NT2/D1 (cell line): ENCODE results near the gene TMEM242.

ENCODE experiments used
- DNase-seq: peaks from one replicate; pipeline ENCODE4 v3.0.0-alpha.2; 2011; ENCODE audit warnings: low read depth, low spot score
- H3K27me3 ChIP-seq: 2 replicates; pipeline ENCODE4 v1.6.0; 2011; ENCODE audit warnings: mild to moderate bottlenecking; ENCODE audit not compliant: insufficient read length, insufficient read depth
- H3K36me3 ChIP-seq: 2 replicates; pipeline ENCODE4 v1.6.1; 2011; ENCODE audit warnings: mild to moderate bottlenecking, low read length, mixed read lengths; ENCODE audit not compliant: insufficient read depth, insufficient read length
- H3K4me1 ChIP-seq: 2 replicates; pipeline ENCODE4 v1.5.1; 2011; ENCODE audit not compliant: insufficient read depth, insufficient read length
- H3K4me3 ChIP-seq: 2 replicates; pipeline ENCODE4 v1.5.1; 2011; ENCODE audit warnings: low read depth; ENCODE audit not compliant: insufficient read length
- H3K9ac ChIP-seq: 2 replicates; pipeline ENCODE4 v1.6.0; 2011; ENCODE audit warnings: low read depth; ENCODE audit not compliant: insufficient read length
- H3K9me3 ChIP-seq: 2 replicates; pipeline ENCODE4 v1.5.1; 2011; ENCODE audit warnings: mild to moderate bottlenecking, low read length; ENCODE audit not compliant: insufficient read depth
- SUZ12 ChIP-seq: IDR thresholded peaks from 2 replicates; pipeline ENCODE4 v1.6.1; 2011; ENCODE audit not compliant: insufficient read length, insufficient read depth; ENCODE audit errors: extremely low read depth
- YY1 ChIP-seq: IDR thresholded peaks from 2 replicates; pipeline ENCODE4 v1.6.1; 2011; ENCODE audit not compliant: insufficient read length, insufficient read depth
- ZNF274 ChIP-seq: IDR thresholded peaks from 2 replicates; pipeline ENCODE4 v1.6.1; 2011; ENCODE audit warnings: mild to moderate bottlenecking, low read depth, low read length

The TMEM242 gene

DNA sequence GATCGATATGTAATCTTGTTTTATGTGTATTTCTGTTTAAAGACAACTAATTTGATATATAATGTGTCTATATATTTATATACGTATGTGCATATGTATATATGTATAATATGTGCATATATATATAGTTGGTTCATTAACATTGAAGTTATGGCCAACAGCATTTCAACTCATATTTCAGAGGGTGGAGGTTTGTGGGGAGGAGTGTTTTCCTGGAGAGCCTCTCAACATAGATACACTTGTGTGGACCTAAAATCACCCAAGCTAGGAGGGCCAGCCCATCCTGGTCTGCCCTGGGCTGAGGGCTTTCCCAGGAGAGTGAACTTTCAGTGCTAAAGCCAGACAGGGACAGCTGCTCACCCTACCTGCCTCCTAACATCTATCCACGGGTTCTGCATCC, 68.8 kb downstream of the TMEM242 start:
- Histone ChIP-seq H3K4me1 (no peaks in the 10 kb centered on the region), H3K9ac (no peak overlapping the region), H3K4me3 (no peak overlapping the region), H3K9me3 (no peaks in the 10 kb centered on the region), H3K27me3 (no peaks in the 10 kb centered on the region), H3K36me3 (no peaks in the 10 kb centered on the region)
- DNase-seq = no peak
- TF ChIP-seq ZNF274 (no peak), SUZ12 (no peak), YY1 (no peak)

- Histone ChIP-seq H3K9ac (no peak overlapping the region), H3K4me3 (no peak overlapping the region), H3K27me3 (no peaks in the 10 kb centered on the region), H3K9me3 (no peaks in the 10 kb centered on the region), H3K4me1 (no peaks in the 10 kb centered on the region), H3K36me3 (no peaks in the 10 kb centered on the region)
- DNase-seq = no peak
- TF ChIP-seq ZNF274 (no peak), YY1 (no peak), SUZ12 (no peak)
These were observed 69.6 kb downstream of the TMEM242 start for GRCh38 chr6:157253699-157254098.

- Histone ChIP-seq H3K4me3 (no peak overlapping the region), H3K9ac (no peak overlapping the region), H3K9me3 (no peaks in the 10 kb centered on the region), H3K36me3 (no peaks in the 10 kb centered on the region), H3K27me3 (no peaks in the 10 kb centered on the region), H3K4me1 (no peaks in the 10 kb centered on the region)
- TF ChIP-seq ZNF274 = no peak
- TF ChIP-seq YY1 = no peak
- no peak for TF ChIP-seq SUZ12
- DNase-seq = no peak
These were observed 70.3 kb downstream of the TMEM242 start for GRCh38 chr6:157253017-157253416.

DNA sequence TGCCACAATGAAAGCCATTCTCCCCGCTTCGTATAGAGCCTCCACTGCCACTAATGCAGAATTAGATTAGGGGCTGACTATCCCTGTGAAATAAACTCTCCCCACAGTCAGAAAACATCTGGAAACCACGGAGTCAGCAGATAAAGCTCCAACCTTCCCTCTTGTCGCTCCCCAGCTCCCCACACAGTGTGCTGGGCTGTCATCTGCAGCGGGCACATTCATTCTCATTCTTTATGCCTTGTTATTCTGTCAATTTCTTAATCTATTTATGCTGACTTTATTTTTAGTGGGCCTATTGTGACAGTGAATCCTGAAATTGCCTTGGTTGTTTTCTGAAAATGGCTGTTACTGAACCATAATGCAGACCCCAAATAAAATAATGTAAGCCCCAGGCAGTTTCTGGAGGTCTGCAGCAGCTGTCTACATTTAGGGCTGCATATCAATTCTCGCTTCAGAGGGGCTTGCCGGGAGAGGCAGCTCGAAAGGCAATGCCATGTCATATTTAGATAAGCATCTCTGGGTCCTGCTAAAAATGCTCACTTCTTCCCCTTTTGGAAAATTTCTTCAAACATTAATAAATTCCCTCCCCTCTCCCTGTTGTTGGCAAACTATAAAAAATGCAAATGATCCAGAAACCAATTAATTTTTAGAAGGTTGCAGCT, 71.6 kb downstream of the TMEM242 start:
- no peak for TF ChIP-seq ZNF274
- Histone ChIP-seq H3K9me3 (no peaks in the 10 kb centered on the region), H3K27me3 (no peaks in the 10 kb centered on the region)

DNA sequence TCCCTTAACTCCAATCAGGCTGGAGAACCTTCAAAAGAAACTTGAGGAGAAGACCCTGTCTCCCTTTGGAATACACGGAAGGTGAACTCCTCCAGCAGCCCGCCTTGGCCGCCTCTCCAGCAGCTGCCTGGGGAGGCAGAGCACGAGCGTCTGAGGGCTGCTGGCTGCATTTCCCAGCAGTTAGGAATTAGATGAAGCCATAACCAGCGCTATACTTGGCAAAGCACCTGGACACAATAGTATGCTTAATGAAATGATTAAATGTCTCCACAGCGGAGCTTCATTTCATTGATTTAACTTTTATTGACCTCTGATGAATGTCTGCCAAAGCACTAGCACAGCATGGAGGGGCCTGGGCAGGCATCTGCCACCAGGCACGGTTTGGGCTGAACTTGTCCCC, 73.5 kb downstream of the TMEM242 start:
- no peak overlapping the region for H3K9ac ChIP-seq
- no peaks in the 10 kb centered on the region for H3K9me3 ChIP-seq
- H3K4me3 ChIP-seq = no peak overlapping the region
- no peaks in the 10 kb centered on the region for H3K27me3 ChIP-seq
- no peak for TF ChIP-seq ZNF274
- TF ChIP-seq SUZ12 = no peak
- no peak for TF ChIP-seq YY1
- DNase-seq = no peak
- H3K4me1 ChIP-seq = no peaks in the 10 kb centered on the region
- H3K36me3 ChIP-seq = no peaks in the 10 kb centered on the region

More for the DNA sequence above, 71.6 kb downstream of the TMEM242 start:
- Histone ChIP-seq H3K4me3 (no peak overlapping the region), H3K4me1 (no peaks in the 10 kb centered on the region), H3K36me3 (no peaks in the 10 kb centered on the region), H3K9ac (no peak overlapping the region)
- DNase-seq = no peak

GRCh38 chr6:157248264-157248663, 75.1 kb downstream of the TMEM242 start:
- H3K27me3 ChIP-seq = no peaks in the 10 kb centered on the region

GRCh38 chr6:157246771-157247484, 76.4 kb downstream of the TMEM242 start:
- H3K36me3 ChIP-seq = no peaks in the 10 kb centered on the region
- DNase-seq = no peak
- H3K27me3 ChIP-seq = no peaks in the 10 kb centered on the region
- no peak overlapping the region for H3K9ac ChIP-seq
- no peak overlapping the region for H3K4me3 ChIP-seq
- H3K4me1 ChIP-seq = no peaks in the 10 kb centered on the region
- no peaks in the 10 kb centered on the region for H3K9me3 ChIP-seq
- TF ChIP-seq SUZ12 (no peak), YY1 (no peak), ZNF274 (no peak)

More at GRCh38 chr6:157248264-157248663, 75.1 kb downstream of the TMEM242 start:
- Histone ChIP-seq H3K9ac (no peak overlapping the region), H3K4me1 (no peaks in the 10 kb centered on the region), H3K4me3 (no peak overlapping the region), H3K9me3 (no peaks in the 10 kb centered on the region), H3K36me3 (no peaks in the 10 kb centered on the region)
- TF ChIP-seq ZNF274 = no peak
- no peak for TF ChIP-seq SUZ12
- TF ChIP-seq YY1 = no peak
- no peak for DNase-seq
